Astrocyte (in vitro differentiated cells and primary cell): ENCODE results near the gene DPPA5.

Experiments
- CTCF ChIP-seq: IDR thresholded peaks from 2 replicates; pipeline ENCODE4 v1.5.1; 2011; ENCODE audit warnings: low read depth, mild to moderate bottlenecking, inconsistent platforms, low read length, moderate library complexity; ENCODE audit not compliant: insufficient read depth
- EZH2 ChIP-seq: IDR thresholded peaks from 2 replicates; pipeline ENCODE4 v1.6.1; 2012; ENCODE audit warnings: mild to moderate bottlenecking, low read length, inconsistent platforms; ENCODE audit not compliant: insufficient read depth

GRCh38 chr6:73369563-73369962 lies 15.5 kb upstream of the DPPA5 start, which contains the start of gene OOEP:
- no peak for TF ChIP-seq CTCF
- TF ChIP-seq EZH2, result no peak
